GM18526 (cell line): ENCODE results near the gene PSRC1.

Source experiments
- POLR2A ChIP-seq: IDR thresholded peaks from 3 replicates; pipeline ENCODE4 v1.6.1; 2011; ENCODE audit not compliant: insufficient read length; ENCODE audit errors: extremely low read depth

The PSRC1 gene

GRCh38 chr1:109248444-109248796, 34.5 kb downstream of the PSRC1 start:
- TF ChIP-seq POLR2A: no peak

- no peak for TF ChIP-seq POLR2A
Measured at GRCh38 chr1:109247401-109248365, 35.3 kb downstream of the PSRC1 start.

- TF ChIP-seq POLR2A: no peak
Measured at GRCh38 chr1:109246141-109246551, 36.8 kb downstream of the PSRC1 start.

GRCh38 chr1:109243860-109244552, 38.9 kb downstream of the PSRC1 start:
- TF ChIP-seq POLR2A: no peak

GRCh38 chr1:109243221-109243620, 39.7 kb downstream of the PSRC1 start:
- no peak for TF ChIP-seq POLR2A

- no peak for TF ChIP-seq POLR2A
Measured at GRCh38 chr1:109242387-109242786, 40.6 kb downstream of the PSRC1 start.

GRCh38 chr1:109241841-109242345, 41.1 kb downstream of the PSRC1 start:
- no peak for TF ChIP-seq POLR2A

- no peak for TF ChIP-seq POLR2A
Measured at GRCh38 chr1:109241344-109241743, 41.6 kb downstream of the PSRC1 start.

- TF ChIP-seq POLR2A: no peak
Measured at GRCh38 chr1:109240158-109241152, 42.5 kb downstream of the PSRC1 start.

GRCh38 chr1:109239409-109240068, 43.4 kb downstream of the PSRC1 start:
- TF ChIP-seq POLR2A: no peak

GRCh38 chr1:109239047-109239408, 43.9 kb downstream of the PSRC1 start:
- no peak for TF ChIP-seq POLR2A

GRCh38 chr1:109238382-109238781, 44.6 kb downstream of the PSRC1 start:
- TF ChIP-seq POLR2A: no peak

- TF ChIP-seq POLR2A: no peak
Measured at GRCh38 chr1:109237512-109237911, 45.4 kb downstream of the PSRC1 start.

- no peak for TF ChIP-seq POLR2A
Measured at GRCh38 chr1:109235137-109235536, 47.8 kb downstream of the PSRC1 start.
